ENCODE results near the gene CYLC2.

- TF ChIP-seq POLR2A (IDR thresholded peaks at IDR 0.05): no peak
- TF ChIP-seq CTCF (IDR thresholded peaks at IDR 0.05): no peak
Measured at GRCh38 chr9:102972780-102973179, 22.4 kb upstream of the CYLC2 start.
